GM18870 (cell line): ENCODE results near the gene PKD2.

Experiments used
- ATAC-seq: cut with Tn5 transposase; IDR thresholded peaks from one replicate; pipeline ENCODE4 v1.9.1; 2021; ENCODE audit warnings: moderate library complexity; ENCODE audit not compliant: unreplicated experiment

PKD2 gene

GRCh38 chr4:88007304-88008121 is at the start of gene PKD2:
PKD2 (plus strand) TSS chr4:88007635; CDS start chr4:88007734, 99 bp downstream.
- ATAC-seq, result peak; percentile 51

GRCh38 chr4:87961993-87962392 is 45.4 kb upstream of the PKD2 start:
- no peak for ATAC-seq

DNA sequence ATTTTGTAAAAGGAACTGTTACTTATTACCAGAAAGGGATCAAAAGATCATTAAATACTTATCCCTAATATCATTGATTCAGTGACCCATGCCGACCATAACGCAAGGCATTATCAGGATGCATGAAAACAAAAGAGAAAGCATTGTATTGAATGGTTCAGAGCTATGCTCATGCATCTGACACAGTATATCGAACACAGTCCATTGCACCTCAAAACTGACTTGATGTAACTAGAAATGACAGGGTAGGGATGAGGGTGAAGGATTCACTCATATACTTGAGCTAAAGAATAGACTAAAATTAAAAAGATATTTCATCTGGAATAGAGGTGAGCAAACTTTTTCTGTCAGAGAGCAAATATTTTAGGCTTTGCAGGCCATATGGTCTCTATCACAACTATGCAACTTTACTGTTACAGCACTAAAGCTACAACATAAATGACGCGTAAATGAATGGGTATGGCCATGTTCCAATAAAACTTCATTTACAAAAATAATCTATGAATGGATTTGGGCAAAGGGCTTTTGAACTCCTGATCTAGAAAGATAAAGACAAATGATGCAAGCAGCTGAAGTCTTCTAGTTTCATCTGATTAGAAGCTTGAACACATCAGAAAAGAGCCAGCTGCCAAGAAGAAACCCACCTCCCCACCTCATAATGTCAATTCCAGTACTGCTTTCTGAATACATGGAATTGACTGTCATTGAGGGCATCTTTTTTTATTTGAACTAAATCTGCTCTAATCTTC is 44.9 kb upstream of the PKD2 start:
- ATAC-seq, result no peak

DNA sequence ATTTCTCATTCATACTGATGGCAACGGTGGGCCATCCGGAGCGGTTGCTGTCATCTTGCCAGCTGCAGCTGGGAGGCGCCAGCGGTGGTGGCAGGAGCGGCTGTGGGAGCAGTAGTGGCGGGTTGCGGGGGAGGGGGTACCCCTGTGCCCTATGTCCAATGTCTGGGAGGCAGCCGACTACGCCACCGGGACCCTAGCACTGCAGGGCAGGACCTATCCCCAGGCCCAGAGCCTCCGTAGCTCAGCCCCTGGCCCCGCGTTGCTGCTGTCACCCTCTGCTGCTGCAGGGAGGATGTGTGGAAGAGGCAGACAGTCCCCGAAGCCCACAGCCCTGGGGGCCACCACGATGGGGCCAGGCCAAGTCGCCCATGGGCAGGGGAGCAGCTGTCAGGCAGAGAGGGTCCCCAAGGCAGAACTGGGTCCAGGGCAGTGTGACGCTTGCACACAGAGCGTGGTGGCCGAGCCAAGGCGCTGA is 41.9 kb upstream of the PKD2 start:
- ATAC-seq, result no peak

DNA sequence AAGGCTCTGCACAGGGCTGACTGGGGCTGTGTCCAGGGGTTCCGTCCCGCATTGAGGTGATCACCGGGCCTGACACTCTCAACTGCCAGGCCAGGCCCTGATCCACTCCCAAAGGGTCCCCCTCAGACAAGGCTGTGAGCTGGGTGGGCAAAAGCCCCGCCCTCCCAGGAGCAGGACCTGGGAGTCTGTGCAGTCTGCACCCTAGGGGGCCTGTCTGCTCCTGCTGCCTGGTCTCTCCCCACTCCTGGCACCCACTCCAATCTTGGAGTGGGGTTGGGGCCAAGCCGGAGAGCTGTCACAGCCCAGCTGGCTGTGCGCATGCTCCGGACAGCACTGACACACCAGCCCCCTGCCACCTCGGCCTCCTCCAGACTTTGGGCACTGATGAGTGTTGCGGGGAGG is 41.3 kb upstream of the PKD2 start:
- ATAC-seq, result no peak

DNA sequence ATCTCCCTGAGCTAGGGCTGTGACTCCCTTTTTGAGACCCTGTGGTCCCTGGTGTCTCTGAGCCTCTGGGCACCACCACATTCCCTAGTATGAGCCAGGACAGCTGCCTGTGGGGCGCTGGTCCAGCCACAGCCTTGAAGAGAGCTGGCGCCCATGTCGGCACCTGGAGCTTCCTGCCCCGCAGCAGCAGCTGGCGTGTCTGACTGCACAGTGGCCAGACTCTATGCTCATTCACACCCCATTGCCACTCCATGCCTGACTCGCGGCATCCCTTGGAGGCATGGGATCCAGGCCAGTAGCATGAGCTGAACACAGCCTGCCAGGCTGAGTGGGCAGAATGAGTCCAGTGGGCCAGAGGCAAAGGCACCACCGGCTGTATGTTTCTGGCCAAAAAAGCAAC is 40.2 kb upstream of the PKD2 start:
- ATAC-seq, result no peak

DNA sequence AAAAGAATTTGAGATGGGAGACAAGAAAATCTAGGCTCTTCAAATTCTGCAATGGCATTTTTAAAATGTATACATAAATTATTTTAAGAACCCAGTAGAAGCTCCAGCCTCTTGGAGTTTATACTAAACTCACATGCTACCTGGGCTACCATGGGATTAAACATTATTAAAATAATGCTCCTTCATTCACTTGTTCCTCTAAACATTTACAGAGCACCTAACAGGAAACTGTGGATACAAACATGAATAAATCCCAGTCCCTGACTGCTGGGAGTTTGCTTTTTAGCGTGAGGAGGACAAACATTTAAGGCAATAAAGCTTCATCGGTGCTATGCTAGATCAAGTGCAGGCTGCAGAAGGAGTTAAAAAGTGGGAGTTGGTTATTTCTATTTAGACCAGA is 37.3 kb upstream of the PKD2 start:
- no peak for ATAC-seq

DNA sequence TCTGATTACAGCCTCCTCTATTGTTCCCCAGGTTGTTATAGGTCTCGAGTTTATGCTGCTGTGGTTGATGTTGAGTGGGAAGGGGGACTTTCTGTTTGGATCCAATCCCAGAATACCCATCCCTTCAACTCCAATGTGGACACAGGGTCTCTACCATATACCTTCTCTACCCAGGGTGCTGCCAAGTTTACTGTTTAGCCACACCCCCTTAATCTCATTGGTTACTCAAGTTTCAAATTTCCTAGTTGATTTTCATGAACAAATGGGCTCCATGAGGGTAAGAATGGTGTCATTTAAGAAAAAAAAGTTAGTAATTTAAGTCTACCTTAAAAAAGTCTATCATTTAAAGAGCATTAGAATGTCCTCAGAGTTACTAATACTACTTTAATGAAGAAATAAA is 35.6 kb upstream of the PKD2 start:
- ATAC-seq, result no peak

DNA sequence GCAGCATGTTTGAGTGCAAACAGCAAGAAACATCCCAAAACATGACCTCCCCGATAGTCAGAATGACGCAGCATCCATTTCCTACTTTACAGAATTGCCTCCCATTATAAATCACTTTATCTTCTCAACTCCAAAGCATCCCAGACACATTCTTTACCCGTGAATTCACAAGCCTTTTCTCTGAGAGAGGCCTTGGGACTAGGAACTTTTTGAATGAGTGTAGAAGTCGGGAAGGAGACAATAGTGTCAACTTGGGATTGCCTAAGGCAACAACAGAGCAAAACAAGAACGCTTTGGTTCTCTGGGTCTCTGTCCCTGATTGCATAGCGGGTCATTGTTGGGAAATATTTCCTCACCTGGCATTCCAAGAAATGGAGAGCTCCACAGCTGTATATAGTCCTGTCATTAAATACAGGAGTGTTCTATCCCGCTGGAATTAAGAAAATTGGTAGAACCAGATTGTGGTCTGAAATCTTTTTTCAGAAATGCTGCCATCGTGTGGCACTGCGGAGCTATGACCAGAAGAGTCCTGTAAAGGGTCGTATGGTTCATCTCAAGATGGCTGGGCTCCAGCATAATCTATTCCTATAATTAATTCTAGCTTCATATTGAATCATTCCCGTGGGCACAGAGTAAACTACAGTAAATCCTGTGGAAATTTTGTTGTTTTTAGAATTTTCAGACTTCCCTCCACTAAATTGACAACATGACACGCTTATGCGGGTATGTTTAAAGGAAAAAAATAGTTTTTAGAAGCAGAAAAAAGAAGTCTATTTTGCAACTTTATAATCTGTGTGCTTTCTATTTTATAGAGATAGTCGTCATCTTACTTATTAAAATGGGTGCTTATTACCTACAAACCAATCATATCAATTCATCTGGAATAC is 33.9 kb upstream of the PKD2 start:
- ATAC-seq, result peak; percentile 73

GRCh38 chr4:87974856-87975462 is 32.5 kb upstream of the PKD2 start:
- peak; percentile 28 for ATAC-seq

DNA sequence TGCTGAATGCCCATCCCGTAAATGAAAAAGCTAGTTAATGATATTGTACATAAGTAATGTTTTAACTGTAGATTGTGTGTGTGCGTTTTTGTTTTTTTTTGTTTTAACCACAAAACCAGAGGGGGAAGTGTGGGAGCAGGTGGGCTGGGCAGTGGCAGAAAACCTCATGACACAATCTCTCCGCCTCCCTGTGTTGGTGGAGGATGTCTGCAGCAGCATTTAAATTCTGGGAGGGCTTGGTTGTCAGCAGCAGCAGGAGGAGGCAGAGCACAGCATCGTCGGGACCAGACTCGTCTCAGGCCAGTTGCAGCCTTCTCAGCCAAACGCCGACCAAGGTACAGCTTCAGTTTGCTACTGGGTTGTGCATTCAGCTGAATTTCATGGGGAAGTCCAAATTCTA is 32.0 kb upstream of the PKD2 start, which contains the start of gene SPP1:
Gene SPP1, plus strand, starts transcription at position 249 of the 400 bp plus-strand sequence. CDS start 1,182 bp downstream, outside the sequence.
- ATAC-seq, result peak; percentile 62

- no peak for ATAC-seq
Measured at GRCh38 chr4:87977521-87978278, 29.7 kb upstream of the PKD2 start.

DNA sequence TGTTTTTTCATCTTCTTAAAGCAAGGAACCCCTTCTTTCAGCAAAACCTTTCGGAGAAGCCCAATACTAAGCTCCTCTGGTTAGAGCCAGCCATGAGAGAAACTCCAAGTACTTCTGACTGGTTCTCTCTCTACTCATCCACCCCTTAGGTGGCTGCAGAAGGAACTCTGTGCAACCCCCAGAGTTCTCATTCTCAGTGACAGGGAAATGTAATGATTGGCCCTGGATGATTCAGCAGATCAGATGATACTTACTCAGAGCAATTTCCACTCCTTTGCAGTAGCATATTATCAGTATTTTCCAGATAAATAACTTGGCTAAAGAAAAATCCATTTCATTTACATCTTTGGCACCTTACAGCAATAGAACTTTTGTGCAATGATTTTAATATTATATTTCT is 28.8 kb upstream of the PKD2 start:
- ATAC-seq, result no peak

DNA sequence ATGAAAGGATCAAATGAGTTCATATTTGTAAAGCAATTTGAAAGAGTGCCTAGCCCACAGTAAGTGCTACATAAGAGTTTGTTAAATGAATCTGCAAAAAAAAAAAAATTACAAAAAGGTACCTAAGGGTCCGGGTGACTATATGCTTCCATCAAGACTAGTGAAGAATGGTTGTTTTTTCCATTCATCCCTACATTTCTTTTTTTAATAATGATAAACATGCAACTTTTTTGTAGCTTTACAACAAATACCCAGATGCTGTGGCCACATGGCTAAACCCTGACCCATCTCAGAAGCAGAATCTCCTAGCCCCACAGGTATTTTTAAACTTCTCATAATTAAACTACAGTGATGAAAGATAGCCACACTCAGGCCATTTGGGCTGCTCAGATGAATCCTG is 27.6 kb upstream of the PKD2 start:
- no peak for ATAC-seq

DNA sequence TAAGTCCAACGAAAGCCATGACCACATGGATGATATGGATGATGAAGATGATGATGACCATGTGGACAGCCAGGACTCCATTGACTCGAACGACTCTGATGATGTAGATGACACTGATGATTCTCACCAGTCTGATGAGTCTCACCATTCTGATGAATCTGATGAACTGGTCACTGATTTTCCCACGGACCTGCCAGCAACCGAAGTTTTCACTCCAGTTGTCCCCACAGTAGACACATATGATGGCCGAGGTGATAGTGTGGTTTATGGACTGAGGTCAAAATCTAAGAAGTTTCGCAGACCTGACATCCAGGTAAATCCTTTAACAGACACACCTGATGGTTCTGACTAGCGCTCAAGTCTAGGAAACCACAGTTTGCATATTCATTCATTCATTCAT is 25.9 kb upstream of the PKD2 start:
- ATAC-seq, result no peak

DNA sequence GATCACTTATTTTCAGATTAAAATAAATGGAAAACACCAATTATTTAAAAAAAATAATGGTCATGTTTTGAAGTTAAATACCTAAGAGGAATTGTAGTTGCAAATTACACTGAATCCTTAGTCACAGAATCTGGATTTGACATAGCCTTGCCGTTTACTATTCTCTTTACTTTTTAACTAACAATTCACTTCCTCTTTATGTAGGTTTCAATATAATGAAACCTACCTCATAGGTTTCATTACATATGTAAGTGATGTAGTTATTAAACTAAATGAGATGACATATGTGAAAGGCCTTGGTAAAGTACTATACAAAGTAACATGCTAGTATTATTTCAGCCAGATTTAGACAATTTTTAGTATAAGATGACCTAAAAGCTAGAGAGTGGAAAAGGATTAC is 25.4 kb upstream of the PKD2 start:
- ATAC-seq, result no peak

- no peak for ATAC-seq
Measured at GRCh38 chr4:87982446-87983010, 24.9 kb upstream of the PKD2 start.

DNA sequence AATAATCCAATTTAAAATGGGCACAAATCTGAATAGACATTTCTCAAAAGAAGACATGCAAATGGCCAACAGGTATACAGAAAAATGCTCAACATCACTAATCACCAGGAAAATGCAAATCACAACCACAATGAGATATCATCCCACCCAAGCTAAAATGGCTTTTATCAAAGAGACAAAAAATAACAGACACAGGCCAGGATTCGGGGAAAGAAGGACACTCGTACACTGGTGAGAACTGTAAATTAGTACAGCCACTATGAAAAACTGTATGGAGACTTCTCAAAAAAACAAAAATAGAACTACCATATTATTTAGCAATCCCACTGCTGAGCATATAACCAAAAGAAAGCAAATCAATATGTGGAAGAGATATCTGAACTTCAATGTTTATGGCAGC is 23.4 kb upstream of the PKD2 start:
- no peak for ATAC-seq

GRCh38 chr4:87985097-87985886 is 22.1 kb upstream of the PKD2 start:
- peak; percentile 61 for ATAC-seq
